Astrocyte of the hippocampus (primary cell): ENCODE data around the gene NCKAP5.

Source experiments
- DNase-seq: peaks from one replicate; pipeline ENCODE4 v3.0.0; 2011; ENCODE audit warnings: low read depth, low spot score

Gene NCKAP5

DNA sequence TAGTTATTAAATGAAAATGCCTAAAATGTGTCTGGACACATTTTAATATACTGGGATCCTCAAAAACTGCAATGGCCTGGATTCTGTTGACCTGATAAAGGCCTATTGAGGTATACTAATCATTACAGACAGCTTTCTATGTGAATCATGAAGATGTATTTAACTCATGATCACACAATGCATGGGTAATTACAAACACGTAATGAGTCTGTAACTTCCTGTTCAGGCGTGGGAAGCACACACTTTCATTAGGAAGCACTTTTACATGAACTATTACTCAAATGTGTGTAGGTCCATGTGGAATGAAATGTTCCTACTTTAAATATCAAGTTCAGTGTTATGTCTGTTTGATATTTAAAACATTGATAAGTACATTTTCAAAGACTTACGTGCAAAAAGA is 108.7 kb downstream of the NCKAP5 start:
- DNase-seq = no peak

DNA sequence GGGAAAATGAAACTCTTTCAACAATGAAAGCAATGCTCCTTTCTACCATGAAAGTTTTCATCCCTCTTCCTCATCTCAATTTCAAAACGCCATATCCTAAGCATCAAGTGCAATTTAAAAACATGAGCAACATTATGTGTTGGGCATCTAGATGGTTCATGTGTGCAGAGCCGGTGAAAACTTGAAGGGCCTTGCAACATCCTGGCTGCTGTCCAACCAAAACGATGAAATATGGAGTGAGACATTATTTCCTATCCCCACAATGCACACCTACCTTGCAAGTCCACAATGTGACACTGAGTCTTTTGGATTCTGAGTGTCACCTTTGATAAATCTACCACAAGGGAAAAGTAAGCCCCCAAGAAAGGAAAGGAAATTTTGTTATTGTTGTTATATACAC is 110.0 kb downstream of the NCKAP5 start:
- peak; percentile 6 for DNase-seq

DNA sequence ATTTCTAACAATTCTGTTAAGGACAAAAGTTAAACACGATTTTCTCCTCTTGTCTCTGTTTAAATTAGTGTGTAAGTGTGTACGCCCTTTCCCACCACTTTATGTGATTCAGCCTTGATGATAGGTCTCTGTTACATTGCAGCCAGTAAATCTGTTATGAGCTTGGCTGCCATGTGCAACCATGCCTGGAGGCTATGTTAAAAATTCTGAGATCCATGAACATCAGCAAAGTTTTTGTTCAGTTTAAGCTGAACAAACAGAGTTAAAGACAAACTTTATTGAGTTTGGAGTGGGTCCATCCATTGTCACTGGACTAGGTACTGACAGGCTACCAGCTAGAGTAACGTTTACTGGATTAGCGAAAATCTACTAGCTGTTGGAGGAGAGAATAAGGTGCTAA is 110.4 kb downstream of the NCKAP5 start:
- DNase-seq = no peak

DNA sequence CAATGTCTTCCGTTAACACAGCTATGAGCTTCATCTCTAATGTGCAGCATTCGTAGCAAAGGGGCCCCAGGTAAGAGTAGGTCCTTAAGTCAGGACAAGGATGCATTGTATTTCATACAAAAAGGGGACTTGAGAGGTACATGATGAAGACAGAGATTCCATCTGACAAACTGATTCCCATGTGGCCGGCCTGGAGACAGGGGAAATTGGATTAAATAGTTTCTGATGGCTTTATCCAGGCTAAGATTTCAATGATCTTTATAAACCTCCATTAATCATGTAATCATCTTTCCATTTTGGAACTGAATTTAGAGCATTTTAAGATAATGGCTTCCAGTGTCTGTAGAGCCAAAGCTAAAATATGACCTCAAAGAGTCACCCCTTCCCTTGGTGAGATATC is 111.3 kb downstream of the NCKAP5 start:
- no peak for DNase-seq

DNA sequence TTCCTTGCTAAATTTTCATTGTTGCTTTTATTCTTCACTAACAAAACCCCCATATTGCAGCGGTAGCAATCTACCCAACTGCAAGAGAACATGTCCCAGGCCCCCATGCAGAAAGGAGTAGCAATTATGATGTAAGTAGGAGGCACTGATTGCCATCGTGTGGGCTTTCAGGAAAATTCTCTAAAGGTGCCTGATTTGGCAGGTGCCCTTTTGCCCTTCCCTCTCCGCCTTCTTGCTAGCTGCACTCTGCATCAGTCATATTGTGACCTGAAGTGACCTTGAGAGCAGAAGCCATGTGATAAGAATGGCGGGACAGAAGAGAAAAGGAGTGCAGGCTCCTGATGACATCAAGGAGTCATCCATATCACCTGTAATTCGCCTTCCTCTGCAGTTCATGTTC is 112.1 kb downstream of the NCKAP5 start:
- DNase-seq = no peak

DNA sequence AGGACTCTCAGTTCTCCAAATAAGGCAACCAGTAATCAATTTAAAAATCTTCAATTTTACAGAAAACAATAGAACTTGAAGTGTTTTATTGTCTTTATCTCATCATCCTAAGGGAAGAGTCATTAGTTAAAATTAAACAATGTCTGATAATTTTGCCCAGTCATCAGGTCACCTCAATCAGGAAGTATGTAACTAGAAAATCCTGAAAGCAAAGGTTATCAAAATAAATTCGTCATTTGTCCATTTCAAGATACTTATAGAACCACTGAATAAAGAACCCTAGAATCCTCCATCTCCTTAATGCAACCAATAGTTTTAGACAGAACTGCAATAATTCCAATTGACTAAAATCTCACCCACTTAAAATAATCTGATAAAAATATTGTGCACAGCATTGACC is 115.2 kb downstream of the NCKAP5 start:
- no peak for DNase-seq

DNA sequence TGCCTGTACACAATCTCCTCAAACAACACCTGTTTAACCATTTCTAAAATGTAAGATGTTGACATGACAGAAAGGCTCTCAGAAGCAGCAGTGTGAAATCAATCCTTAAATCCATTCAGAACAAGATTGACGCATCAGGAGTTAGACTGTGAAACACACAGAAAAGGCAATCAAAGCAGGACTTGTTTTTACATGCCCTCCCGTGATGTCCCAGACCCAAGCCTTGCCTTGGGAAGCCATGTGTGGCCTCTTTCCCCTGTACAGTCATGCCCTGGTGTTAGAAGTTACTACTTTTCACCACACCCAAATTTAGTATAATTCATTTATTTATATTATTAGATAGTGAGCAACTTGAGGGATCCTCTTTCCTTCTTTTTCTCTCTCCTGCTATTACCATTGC is 115.7 kb downstream of the NCKAP5 start:
- no peak for DNase-seq

DNA sequence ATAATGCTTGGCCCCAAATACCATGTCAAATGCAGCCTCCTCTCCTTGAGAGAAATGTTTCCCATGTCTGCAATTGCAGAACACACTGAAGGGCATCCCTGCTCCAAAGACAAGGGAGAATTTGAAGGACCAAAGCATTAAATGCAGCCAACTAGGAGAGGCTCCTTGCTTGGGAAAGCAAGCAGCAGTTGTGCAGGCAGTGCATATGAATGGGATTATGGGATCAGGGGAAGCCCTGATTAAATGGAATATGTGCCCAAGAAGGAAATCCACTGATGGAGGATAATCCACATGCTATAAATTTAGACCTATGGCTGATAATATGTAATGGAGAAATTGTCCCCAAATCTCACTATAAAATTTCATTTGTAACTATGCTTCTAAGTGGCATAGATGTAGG is 116.1 kb downstream of the NCKAP5 start:
- DNase-seq = no peak

DNA sequence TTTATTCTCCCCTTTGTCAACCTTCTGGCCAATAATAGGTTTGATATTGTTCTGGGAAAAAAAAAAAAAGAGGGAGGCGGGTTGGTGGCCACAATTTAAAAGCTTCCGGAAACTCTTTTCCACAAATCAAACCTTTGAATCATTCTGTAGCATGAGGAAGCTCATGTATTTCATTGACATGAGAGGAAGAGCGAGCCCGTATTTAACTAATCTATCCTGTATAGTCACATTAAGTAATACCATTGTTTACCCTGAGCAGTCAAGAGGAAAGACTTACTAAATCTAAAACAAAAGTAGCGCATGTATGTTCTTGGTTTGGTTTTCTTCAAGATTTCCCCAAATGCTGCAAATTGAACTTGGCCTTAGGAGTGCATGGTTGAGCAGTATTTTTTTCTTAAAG is 120.1 kb downstream of the NCKAP5 start:
- DNase-seq = no peak

DNA sequence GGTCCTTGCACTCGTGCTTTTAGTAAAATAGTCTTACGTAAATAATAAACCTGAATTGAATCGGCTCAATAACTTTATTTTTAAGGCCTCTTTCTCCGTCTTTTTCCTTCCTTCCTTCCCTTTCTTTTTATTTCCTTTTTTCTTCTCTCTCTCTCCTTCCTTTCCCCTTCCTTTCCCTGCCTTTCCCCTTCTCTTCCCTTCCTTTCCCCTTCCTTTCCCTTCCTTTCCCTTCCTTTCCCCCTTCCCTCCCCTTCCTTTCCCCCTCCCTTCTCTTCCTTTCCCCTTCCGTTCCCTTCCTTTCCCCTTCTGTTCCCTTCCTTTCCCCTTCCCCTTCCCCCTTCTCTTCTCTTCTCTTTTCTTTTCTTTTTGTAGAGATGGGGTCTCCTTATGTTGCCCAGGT is 121.0 kb downstream of the NCKAP5 start:
- no peak for DNase-seq

DNA sequence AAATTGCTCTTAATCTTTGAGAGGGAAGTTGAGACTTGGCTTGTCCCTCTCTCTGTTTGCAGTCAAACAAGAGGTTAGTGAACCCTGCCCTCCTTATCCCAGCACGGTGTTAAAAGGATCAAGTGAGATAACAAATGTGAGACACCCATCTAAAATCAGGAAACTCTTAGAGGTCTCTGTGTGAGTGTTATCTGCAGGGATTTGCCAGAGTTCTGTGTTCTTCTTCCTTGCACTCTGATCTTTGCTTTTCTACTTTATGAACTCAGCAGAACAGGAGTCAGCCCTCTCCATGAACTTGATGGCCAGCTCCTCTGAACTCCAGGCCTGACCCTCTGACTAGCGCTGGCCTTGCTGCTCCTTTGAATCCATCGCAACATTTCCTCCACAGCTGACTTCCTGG is 123.8 kb downstream of the NCKAP5 start:
- DNase-seq = no peak

DNA sequence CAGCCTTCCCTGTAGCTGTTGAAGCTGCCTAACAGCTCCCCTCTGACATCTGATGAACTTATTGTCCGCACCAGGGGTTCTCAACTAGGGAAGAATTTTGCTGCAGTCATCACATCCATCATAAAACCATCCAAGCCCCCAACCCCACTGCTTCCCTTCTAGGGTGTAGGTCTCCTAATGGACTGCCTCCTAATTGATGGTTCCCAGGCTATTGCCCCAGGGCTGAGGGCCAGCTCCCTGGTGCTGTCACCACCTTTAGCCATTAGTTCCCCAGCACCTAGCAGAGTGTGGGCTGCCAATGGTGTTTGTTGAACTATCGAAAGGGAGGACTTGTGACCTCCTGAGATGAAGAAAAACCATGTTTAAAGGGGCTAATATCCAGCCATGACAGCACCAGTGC is 125.9 kb downstream of the NCKAP5 start:
- no peak for DNase-seq

DNA sequence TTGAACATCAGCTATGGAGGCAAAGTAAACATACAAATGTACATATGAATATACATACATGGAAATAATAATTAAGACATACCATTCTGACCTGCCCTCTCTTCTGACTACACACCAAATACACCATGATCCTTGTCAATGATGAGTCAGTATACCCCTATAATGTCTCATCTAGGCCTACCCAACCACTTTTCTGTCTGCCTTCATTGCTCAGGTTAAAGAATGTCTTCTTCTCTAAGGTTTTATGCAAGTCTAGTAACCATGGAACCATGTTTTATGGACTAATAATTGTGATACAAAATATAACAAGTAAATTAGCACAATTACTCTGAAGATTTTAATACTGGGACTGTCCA is 128.7 kb downstream of the NCKAP5 start:
- DNase-seq = no peak

DNA sequence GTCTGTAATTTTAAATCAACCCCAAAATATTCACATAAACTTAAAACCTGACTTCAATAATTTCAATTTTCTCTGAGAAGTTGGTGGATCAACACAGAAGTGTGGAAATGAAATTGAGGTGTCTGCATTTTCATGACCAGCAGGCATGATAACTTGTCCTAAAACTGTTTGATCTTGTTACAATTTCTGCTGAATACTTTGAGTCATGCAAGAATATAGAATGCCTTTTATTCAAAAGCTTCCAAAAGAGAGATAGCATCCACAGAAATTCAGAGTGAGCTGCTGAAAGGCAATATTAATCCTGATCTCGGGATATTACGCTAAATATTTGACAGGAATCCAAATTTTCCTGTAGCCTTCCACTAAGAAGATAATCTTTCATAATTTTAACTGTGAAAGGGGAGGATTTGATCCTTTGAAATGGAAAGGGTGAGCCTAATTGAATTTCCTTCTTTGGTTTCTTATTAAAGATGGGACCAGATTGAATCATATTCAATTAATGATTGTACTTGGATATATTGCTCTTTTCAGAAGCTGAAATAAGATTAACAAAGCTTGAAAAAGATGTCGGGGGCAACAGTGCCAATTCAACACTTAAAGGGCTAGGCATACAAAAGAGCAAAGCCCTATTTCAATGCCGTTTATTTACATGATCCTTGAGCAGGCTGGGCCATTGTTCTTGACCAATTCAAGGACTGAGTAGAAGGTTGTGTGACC is 129.3 kb downstream of the NCKAP5 start:
- no peak for DNase-seq

DNA sequence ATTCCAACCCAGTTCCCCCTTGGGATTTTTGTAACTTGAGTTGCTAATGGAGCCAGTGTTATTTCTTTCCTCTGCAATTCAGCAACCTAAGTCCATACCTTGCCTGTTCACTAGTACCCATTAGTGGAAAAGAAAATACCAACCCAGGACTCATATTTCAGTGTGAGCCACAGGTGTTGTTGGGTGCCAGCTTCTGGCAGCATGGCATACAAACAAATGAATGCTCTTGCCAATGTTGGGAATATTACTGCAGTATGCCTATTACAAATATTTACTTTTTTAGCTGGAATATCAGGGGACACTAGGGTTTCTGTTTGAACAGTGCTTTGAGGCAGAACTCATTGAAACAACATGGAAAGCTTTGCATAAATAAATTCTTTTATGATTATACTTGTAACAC is 130.2 kb downstream of the NCKAP5 start:
- no peak for DNase-seq

DNA sequence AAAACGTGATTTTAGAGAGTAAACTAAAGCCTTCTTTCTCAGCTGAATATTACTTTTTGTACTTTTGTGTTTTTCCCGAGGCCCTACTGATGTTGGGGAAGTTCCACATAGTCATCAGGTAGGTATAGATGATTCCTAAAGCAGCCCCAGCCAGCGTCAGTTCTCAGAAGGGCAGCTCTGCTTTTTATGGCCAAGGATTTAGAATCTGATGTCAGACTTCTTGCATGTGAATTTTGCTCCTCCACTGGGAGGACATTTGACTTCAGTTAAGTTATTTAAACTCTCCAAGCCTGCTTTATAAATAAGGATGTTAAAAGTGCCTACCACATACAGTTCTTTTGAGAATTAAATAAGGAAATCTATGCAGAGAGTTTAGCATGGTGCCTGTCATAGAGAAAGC is 130.8 kb downstream of the NCKAP5 start:
- no peak for DNase-seq

DNA sequence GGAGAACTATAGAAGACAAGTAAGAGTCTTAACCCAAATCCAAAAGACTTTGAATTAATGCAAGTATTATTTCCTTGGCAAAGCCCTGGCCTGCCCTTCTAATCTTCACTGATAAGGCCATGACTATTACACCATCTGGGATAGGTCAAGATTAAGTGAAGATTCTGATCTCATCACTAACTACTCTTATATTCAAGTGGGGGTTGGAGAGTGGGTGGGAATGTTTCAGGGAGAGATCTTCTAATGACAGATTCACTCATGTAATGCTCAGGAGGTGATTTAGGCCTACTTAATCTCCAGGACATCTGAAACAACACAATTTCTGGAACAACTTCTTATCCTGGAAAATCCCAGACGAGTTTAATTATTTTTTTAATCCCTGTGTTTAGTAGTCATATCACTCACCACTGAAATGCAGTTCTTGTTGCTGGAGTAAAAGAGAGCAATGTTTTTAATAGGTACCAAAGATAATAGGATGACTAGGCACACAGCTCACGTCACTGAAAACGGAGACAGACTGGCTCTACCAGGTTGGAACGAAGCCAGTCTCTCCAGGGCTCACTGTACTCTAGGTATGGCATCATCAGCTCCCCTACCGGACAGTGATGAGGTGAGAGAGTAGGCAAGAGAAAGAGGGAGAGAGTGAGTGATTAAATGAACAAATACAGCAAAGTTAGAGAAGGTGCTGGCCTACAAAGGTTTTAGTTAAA is 133.1 kb downstream of the NCKAP5 start:
- DNase-seq = peak; percentile 85

DNA sequence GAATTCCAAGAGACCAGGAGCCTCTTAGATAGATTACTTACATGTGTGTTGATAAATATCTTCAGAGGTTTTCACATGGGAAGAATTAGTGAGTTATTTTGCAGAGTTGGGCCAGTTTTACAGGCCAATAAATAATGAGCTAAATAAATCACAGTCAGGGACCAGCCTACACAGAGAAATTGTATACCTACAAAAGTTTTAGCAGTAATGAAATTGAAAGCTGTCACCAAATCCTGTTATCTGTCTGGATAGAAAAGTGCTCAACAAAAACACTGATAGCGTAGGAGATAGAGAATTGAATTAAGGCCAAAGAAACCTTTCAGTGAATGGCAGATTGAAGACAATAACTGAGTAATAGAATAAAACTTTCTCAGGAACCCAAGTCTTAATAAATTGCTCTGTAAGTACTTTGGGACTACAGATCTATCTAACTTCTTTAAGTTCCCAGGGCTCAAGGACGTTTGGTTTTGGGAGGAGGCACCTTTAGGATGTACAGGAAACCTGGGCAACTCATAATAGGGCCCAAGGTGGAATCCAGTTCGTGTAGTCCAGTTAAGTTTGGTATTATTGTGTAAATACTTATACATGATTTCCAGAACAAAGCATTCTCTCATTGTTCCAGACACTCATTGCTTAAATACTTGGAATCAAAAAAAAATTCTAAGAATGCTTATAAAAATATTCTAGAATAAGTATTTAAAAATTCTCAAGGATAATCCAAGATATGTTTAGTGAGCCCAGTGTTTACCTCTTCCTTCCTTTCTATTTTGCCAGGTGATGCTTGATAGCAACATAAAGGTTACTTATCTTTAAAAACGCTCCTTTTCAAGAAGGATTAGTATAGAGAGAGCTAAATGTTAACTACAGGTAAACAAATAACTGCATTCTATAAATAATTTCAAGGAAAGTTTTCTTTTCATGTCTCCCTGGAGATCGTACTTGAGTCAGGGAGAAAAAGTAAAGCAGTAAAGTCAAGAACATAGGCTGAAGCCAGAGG is 134.5 kb downstream of the NCKAP5 start:
- DNase-seq = peak; percentile 30

DNA sequence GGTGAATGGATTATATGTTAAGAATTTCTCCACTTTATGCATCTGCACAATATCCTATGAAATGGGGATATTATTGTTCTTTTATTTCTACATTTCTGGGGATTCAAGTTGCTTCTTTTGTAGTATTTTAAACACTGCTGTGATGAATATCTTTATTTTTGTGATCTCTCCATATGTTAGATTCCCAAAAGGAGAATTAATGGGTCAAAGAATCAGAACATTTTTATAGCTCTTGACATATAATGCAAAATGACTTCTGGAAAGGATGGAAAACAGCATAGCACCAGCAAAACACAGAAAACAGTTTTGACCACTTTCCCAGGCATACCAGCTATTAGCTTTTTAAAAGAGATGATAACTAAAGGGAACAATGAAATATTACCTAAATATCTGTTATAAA is 135.5 kb downstream of the NCKAP5 start:
- no peak for DNase-seq

DNA sequence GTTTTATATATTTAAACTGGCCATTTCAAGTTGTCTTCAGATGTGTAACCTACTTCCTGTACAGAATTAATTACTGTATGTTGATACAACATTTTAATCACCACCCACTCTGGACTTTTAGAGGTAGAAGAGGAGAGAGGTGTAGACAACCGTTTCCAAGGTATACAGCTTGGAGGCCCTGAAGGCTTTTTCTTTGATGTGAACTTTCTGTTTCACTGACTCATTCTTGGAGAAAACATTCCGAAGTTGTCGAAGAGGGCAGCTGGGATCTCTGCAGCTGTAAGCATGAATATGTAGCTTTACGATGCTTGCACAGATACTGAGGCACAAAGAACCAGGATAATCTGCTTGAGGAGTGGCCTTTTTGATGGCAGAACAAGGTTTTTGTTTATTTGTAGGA is 137.0 kb downstream of the NCKAP5 start:
- peak; percentile 55 for DNase-seq

DNA sequence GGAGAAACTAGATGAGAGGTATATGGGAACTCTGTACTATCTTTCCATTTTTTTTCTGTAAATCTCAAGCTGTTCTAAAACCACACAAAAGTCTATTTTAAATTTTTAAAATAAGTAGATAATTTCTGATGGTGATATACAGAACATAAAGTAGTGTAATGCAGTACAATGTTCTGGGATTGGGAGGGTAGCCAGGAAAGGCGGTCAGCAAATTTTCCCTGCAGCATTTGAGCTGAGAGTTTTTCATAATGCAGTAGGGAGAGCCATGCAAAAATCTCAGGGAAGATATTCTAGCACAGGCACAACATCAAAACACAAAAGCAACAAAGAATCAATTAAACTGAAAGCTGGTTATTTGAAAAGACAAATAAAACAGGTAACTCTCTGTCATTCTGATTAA is 141.5 kb downstream of the NCKAP5 start:
- DNase-seq = no peak

DNA sequence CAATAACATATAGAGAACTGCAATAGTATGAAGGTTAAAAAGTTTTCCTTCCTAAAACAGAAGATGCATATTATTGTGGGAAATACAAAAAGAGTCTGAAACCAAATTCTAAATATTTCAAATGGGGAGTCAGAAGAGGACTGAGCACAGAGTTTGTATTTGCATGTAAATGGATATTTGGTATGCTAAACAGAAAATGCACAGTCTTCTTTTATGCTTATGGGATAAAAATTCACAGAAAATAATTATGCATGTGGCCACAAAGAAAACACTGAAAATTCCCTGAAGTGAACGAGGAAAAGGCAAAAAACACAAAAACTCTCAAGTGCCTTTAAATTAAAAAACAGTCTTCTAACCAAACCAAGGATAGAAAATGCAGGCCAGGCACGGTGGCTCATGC is 142.7 kb downstream of the NCKAP5 start:
- no peak for DNase-seq
